HG02970 (cell line): ENCODE results near the gene HEYL.

ENCODE experiments used
- ATAC-seq: cut with Tn5 transposase; IDR thresholded peaks from one replicate; pipeline ENCODE4 v1.9.1; 2021; ENCODE audit warnings: mild to moderate bottlenecking, moderate library complexity, moderate number of reproducible peaks; ENCODE audit not compliant: unreplicated experiment, low FRiP score

The HEYL gene

GRCh38 chr1:39642796-39643195 lies 3.4 kb upstream of the HEYL start:
- ATAC-seq = no peak

GRCh38 chr1:39640861-39641260 lies 1.4 kb upstream of the HEYL start:
- no peak for ATAC-seq

- no peak for ATAC-seq
Observed at GRCh38 chr1:39638965-39639304, 508 bp downstream of the HEYL start.

GRCh38 chr1:39637361-39637760 lies 2.1 kb downstream of the HEYL start:
- ATAC-seq = no peak

- ATAC-seq = no peak
Observed at GRCh38 chr1:39635871-39636210, 3.6 kb downstream of the HEYL start.

- no peak for ATAC-seq
Observed at GRCh38 chr1:39635205-39635870, 4.1 kb downstream of the HEYL start.

GRCh38 chr1:39633422-39633821 lies 6.0 kb downstream of the HEYL start:
- ATAC-seq = no peak

- ATAC-seq = no peak
Observed at GRCh38 chr1:39632682-39633417, 6.6 kb downstream of the HEYL start.

GRCh38 chr1:39632323-39632681 lies 7.1 kb downstream of the HEYL start:
- ATAC-seq = no peak

- no peak for ATAC-seq
Observed at GRCh38 chr1:39631361-39632322, 7.8 kb downstream of the HEYL start.

- no peak for ATAC-seq
Observed at GRCh38 chr1:39628807-39629350, 10.6 kb downstream of the HEYL start.

- no peak for ATAC-seq
Observed at GRCh38 chr1:39626646-39627045, 12.8 kb downstream of the HEYL start.

GRCh38 chr1:39625462-39626273 lies 13.8 kb downstream of the HEYL start:
- ATAC-seq = no peak

- ATAC-seq = no peak
Observed at GRCh38 chr1:39625009-39625408, 14.4 kb downstream of the HEYL start.

GRCh38 chr1:39623053-39623452 lies 16.4 kb downstream of the HEYL start:
- ATAC-seq = no peak

- no peak for ATAC-seq
Observed at GRCh38 chr1:39622427-39622826, 17.0 kb downstream of the HEYL start.

GRCh38 chr1:39620659-39621165 lies 18.7 kb downstream of the HEYL start:
- ATAC-seq = no peak

GRCh38 chr1:39617488-39618049 lies 21.9 kb downstream of the HEYL start:
- ATAC-seq = no peak

- ATAC-seq = no peak
Observed at GRCh38 chr1:39615086-39615673, 24.3 kb downstream of the HEYL start.
